Measurements from ENCODE around the gene OSBPL6. TPM values are rescaled to one million over a fixed set of nuclear protein-coding genes. Genes with fewer than 3 reads are reported as not detected.
A peak's percentile ranks its signal among the peaks of the same experiment; 100 is the strongest.

Gene OSBPL6
- total and polyA plus RNA-seq, 2 of the 13 experiments (the other 11 are each of a cell fraction or from before 2014, with no cell fraction given): 0.03 to 0.11 TPM

- Histone ChIP-seq H3K4me3 (replicated peaks in 1 of 3; ENCODE audit: insufficient read depth in 1 of 3, low read depth in 2 of 3, low read length in 3 of 3) (no peak overlapping the region), H4K20me1 (ENCODE audit: insufficient read depth, low read length) (no peaks in the 10 kb centered on the region), H3K27ac (ENCODE audit: extremely low read length, insufficient read depth, low read length) (no peak overlapping the region), H3K36me3 (replicated peaks in 1 of 2; ENCODE audit: control insufficient read depth in 1 of 2, insufficient read depth in 2 of 2, low read length in 2 of 2) (no peaks in the 10 kb centered on the region), H3K4me1 (ENCODE audit: insufficient read depth, low read length) (no peaks in the 10 kb centered on the region), H3K9me3 (ENCODE audit: low read length) (no peaks in the 10 kb centered on the region), H3K9ac (ENCODE audit: insufficient read depth, low read depth, low read length) (no peak overlapping the region), H3K4me2 (ENCODE audit: low read depth, low read length) (no peak overlapping the region), H3K79me2 (ENCODE audit: insufficient read depth, low read length) (no peaks in the 10 kb centered on the region), H3K27me3 (ENCODE audit: control insufficient read depth in 1 of 2, insufficient read depth in 2 of 2, low read length in 2 of 2) (no peaks in the 10 kb centered on the region), H2AFZ (ENCODE audit: low read length) (no peak overlapping the region)
- ChIA-PET CTCF (ENCODE audit: low intra/inter-chr PET ratio, low total read pairs) (no interaction called here), POLR2A (no interaction called here)
- BruUV-seq (replicated peaks): no TSS peak
- no peak for TF ChIP-seq DDIT3 (CRISPR knock-in tag; IDR thresholded peaks at IDR 0.05)
- TF ChIP-seq MNT (IDR thresholded peaks at IDR 0.05): peak; percentile 84
- no peak for TF ChIP-seq MBD4 (IDR thresholded peaks at IDR 0.05; ENCODE audit: borderline replicate concordance, low read length)
- no peak for TF ChIP-seq ZNF687 (CRISPR knock-in tag; IDR thresholded peaks at IDR 0.05)
- intact Hi-C loops (cut with micrococcal nuclease; ENCODE audit: unreplicated experiment): no loop called here
- no peak for FAIRE-seq
- in situ Hi-C loops (cut with HindIII; ENCODE audit: extremely low pct_ligation_motif_present, low pct_unique_long_range_greater_than_20kb): no loop called here
- DNase-seq (ENCODE audit: low spot score): no peak
- 31% methylated on average over 7 of the region's 7 CpGs for WGBS (ENCODE audit: low lambda C conversion rate)
- no peak for ATAC-seq
Measured at GRCh38 chr2:178244777-178245176, 50.5 kb downstream of the OSBPL6 start.
